HepG2 (cell line): Measurements from ENCODE around the gene ST6GALNAC6. TPM values are rescaled to one million over a fixed set of nuclear protein-coding genes. Genes with fewer than 3 reads are reported as not detected.

Experiments used
- ATAC-seq: fragments of 200-7000 bp; cut with Tn5 transposase; 3 replicates; pipeline ENCODE4 v1.9.1; 2020; ENCODE audit warnings: mild to moderate bottlenecking, moderate library complexity
- BruUV-seq: library from RNA; stranded (reverse); fragments of 400-500 nt; replicated peaks from 2 replicates; lab custom pipeline; 2021; lab: Mats Ljungman, UMichigan
- CTCF ChIA-PET: fragments of 300-600 bp; formaldehyde crosslinking; extraction: SDS; loops from one replicate; lab custom pipeline; 2021; ENCODE audit warnings: low total read pairs, inconsistent platforms, low intra/inter-chr PET ratio; lab: Yijun Ruan, JAX
- POLR2A ChIA-PET: fragments of 350-600 bp; sonication (Branson Sonifier 250); formaldehyde crosslinking; loops from one replicate; lab custom pipeline; 2020; ENCODE audit warnings: antibody characterized with exemption, inconsistent platforms; lab: Yijun Ruan, JAX
- DNase-seq: peaks from one replicate; pipeline ENCODE4 v3.0.0-alpha.2; 2015; ENCODE audit warnings: low spot score
- FAIRE-seq: peaks from 3 replicates; lab custom pipeline; 2011; peaks lifted over from hg19 to GRCh38; lab: Jason Lieb, UNC
- H2AFZ ChIP-seq: one replicate; pipeline ENCODE4 v1.6.1; 2011; ENCODE audit warnings: low read length, inconsistent platforms
- H3K27ac ChIP-seq: fragments of 300-600 bp; 3 replicates; pipeline ENCODE4 v1.8.0; 2011; ENCODE audit warnings: mixed run types, mild to moderate bottlenecking, mixed read lengths, low read length, inconsistent platforms; ENCODE audit not compliant: insufficient read depth; ENCODE audit errors: extremely low read length
- H3K27me3 ChIP-seq, 2 experiments: fragments of 200-600 bp in 1 of 2; 2 replicates in 1 of 2; 3 replicates in 1 of 2; pipeline versions ENCODE4 v1.6.0 to v1.8.0; 2011; ENCODE audit warnings: low read length in 2 of 2, mild to moderate bottlenecking in 2 of 2, moderate library complexity in 2 of 2, inconsistent platforms in 1 of 2; ENCODE audit not compliant: insufficient read depth in 2 of 2, control insufficient read depth in 1 of 2
- H3K36me3 ChIP-seq, 2 experiments: fragments of 200-600 bp in 1 of 2; replicated peaks in 1 of 2; 2 replicates in 1 of 2; 3 replicates in 1 of 2; pipeline versions ENCODE4 v1.5.1 to v1.8.0; 2011; ENCODE audit warnings: low read length in 2 of 2, inconsistent platforms in 1 of 2; ENCODE audit not compliant: insufficient read depth in 2 of 2, control insufficient read depth in 1 of 2
- H3K4me1 ChIP-seq: 2 replicates; pipeline ENCODE4 v1.5.1; 2012; ENCODE audit warnings: low read length, inconsistent platforms; ENCODE audit not compliant: insufficient read depth
- H3K4me2 ChIP-seq: 2 replicates; pipeline ENCODE4 v1.6.0; 2011; ENCODE audit warnings: low read depth, low read length, inconsistent platforms
- H3K4me3 ChIP-seq, 3 experiments: fragments of 200-600 bp in 1 of 3; sonication (generic), shearing (Covaris generic) in 1 of 3; replicated peaks in 1 of 3; 2 replicates each; pipeline ENCODE4 v1.5.1; 2011 to 2016; ENCODE audit warnings: low read length in 3 of 3, inconsistent platforms in 2 of 3, low read depth in 2 of 3, mild to moderate bottlenecking in 2 of 3, control low read depth in 1 of 3, mixed read lengths in 1 of 3; ENCODE audit not compliant: insufficient read depth in 1 of 3
- H3K79me2 ChIP-seq: one replicate; pipeline ENCODE4 v1.6.1; 2011; ENCODE audit warnings: low read length, inconsistent platforms; ENCODE audit not compliant: insufficient read depth
- H3K9ac ChIP-seq: 2 replicates; pipeline ENCODE4 v1.6.0; 2011; ENCODE audit warnings: mild to moderate bottlenecking, low read depth, low read length, inconsistent platforms; ENCODE audit not compliant: insufficient read depth
- H3K9me3 ChIP-seq: 2 replicates; pipeline ENCODE4 v1.5.1; 2012; ENCODE audit warnings: mild to moderate bottlenecking, low read length
- H4K20me1 ChIP-seq: 2 replicates; pipeline ENCODE4 v1.6.0; 2011; ENCODE audit warnings: inconsistent platforms, mild to moderate bottlenecking, low read length, moderate library complexity; ENCODE audit not compliant: insufficient read depth
- BCLAF1 ChIP-seq: fragments of 450-650 bp; IDR thresholded peaks from 2 replicates; pipeline ENCODE4 v1.6.1; 2017; ENCODE audit warnings: mild to moderate bottlenecking
- JUNB ChIP-seq: sonication (generic); formaldehyde crosslinking; IDR thresholded peaks from 2 replicates; pipeline ENCODE4 v1.8.0; 2022; ENCODE audit warnings: missing genetic modification reagents, mild to moderate bottlenecking, borderline replicate concordance
- KMT2A ChIP-seq: sonication (generic); formaldehyde crosslinking; IDR thresholded peaks from 2 replicates; pipeline ENCODE4 v1.4.0; 2020; ENCODE audit warnings: missing genetic modification reagents
- MYC ChIP-seq: sonication (generic); formaldehyde crosslinking; IDR thresholded peaks from 2 replicates; pipeline ENCODE4 v1.9.0; 2021; ENCODE audit warnings: missing genetic modification reagents, borderline replicate concordance
- MZF1 ChIP-seq: sonication (generic); formaldehyde crosslinking; IDR thresholded peaks from 2 replicates; pipeline ENCODE4 v1.8.1; 2023; ENCODE audit warnings: mild to moderate bottlenecking, missing genetic modification reagents, borderline replicate concordance
- NONO ChIP-seq, 2 experiments: fragments of 450-650 bp in 1 of 2; sonication (generic) in 1 of 2; formaldehyde crosslinking in 1 of 2; IDR thresholded peaks in 1 of 2; conservative IDR thresholded peaks in 1 of 2; 2 replicates each; pipeline versions ENCODE4 v1.6.1 to v1.8.0; 2017 to 2022; ENCODE audit warnings: mild to moderate bottlenecking in 1 of 2, missing genetic modification reagents in 1 of 2, moderate library complexity in 1 of 2
- NR2C2 ChIP-seq: sonication (generic); formaldehyde crosslinking; IDR thresholded peaks from 2 replicates; pipeline ENCODE4 v1.4.0; 2020; ENCODE audit warnings: missing genetic modification reagents, mild to moderate bottlenecking, moderate library complexity, borderline replicate concordance
- RNF2 ChIP-seq: fragments of 450-650 bp; conservative IDR thresholded peaks from 2 replicates; pipeline ENCODE4 v1.6.1; 2016; ENCODE audit warnings: low read depth
- SSRP1 ChIP-seq: IDR thresholded peaks from 2 replicates; pipeline ENCODE4 v1.6.1; 2016; ENCODE audit warnings: control low read depth
- ZBTB10 ChIP-seq: sonication (generic); formaldehyde crosslinking; IDR thresholded peaks from 2 replicates; pipeline ENCODE4 v1.4.0; 2020; ENCODE audit warnings: missing genetic modification reagents, borderline replicate concordance
- ZEB1 ChIP-seq: IDR thresholded peaks from 2 replicates; pipeline ENCODE4 v1.6.1; 2012; ENCODE audit warnings: mild to moderate bottlenecking, low read depth, inconsistent platforms; ENCODE audit not compliant: insufficient replicate concordance
- ZNF24 ChIP-seq: fragments of 450-650 bp; IDR thresholded peaks from 2 replicates; pipeline ENCODE4 v1.6.1; 2017; ENCODE audit warnings: antibody characterized with exemption, mild to moderate bottlenecking
- ZNF430 ChIP-seq: sonication (generic); formaldehyde crosslinking; IDR thresholded peaks from 2 replicates; pipeline ENCODE4 v1.9.0; 2021; ENCODE audit warnings: mild to moderate bottlenecking, missing genetic modification reagents
- WGBS: methylation state at CpG from one replicate; pipeline ENCODE4 v1.1.6; 2017; ENCODE audit warnings: low lambda C conversion rate; 5-methylcytosine and 5-hydroxymethylcytosine counted together
- in situ Hi-C: cut with HindIII; loops from 2 replicates; pipeline ENCODE4 v1.10.0; 2017; ENCODE audit warnings: low pct_unique_long_range_greater_than_20kb; ENCODE audit not compliant: extremely low pct_ligation_motif_present
- intact Hi-C: fragments of 100-400 bp; cut with micrococcal nuclease; formaldehyde crosslinking; loops from one replicate; pipeline ENCODE4 v1.10.0; 2022; ENCODE audit not compliant: unreplicated experiment
- polyA plus RNA-seq, 8 experiments: library from polyadenylated mRNA; depleted of rRNA in 3 of 8; stranded (reverse) in 7 of 8; unstranded in 1 of 8; fragments of >200 nt; fragmentation: Illumina TruSeq in 4 of 8; extraction: Trizol in 4 of 8; gene quantifications; 2 replicates each; pipeline versions ENCODE4 v1.2.1 to v1.2.3, GENCODE V29; 2011 to 2016; ENCODE audit warnings: low read depth in 4 of 8, missing spikeins in 1 of 8, mixed read lengths in 1 of 8; ENCODE audit not compliant: insufficient read depth in 1 of 8
- total RNA-seq, 5 experiments: library from RNA; depleted of rRNA; stranded (reverse); fragments of >200 nt; fragmentation: Illumina TruSeq; extraction: Trizol; gene quantifications; 2 replicates each; pipeline ENCODE4 v1.2.3, GENCODE V29; 2016; ENCODE audit warnings: low read depth in 1 of 5
- TF ChIP-seq, protein P1 (sequence below): sonication (generic); formaldehyde crosslinking; IDR thresholded peaks from 2 replicates; pipeline ENCODE4 v1.5.1; 2020; ENCODE audit warnings: mild to moderate bottlenecking, missing genetic modification reagents

The ST6GALNAC6 gene
- total and polyA plus RNA-seq, 2 of the 13 experiments (the other 11 are each of a cell fraction or from before 2014, with no cell fraction given): 18.5 to 65.4 TPM

- no peak overlapping the region for H3K4me2 ChIP-seq
- no peak for FAIRE-seq
- no peaks in the 10 kb centered on the region for H3K27me3 ChIP-seq
- TF ChIP-seq JUNB: 0 out of 2 replicates have a peak, but pooled peaks have one; percentile 15
- TF ChIP-seq RNF2: no peak
- no peak for TF ChIP-seq NR2C2 (CRISPR knock-in tag)
- 0 out of 2 replicates have a peak, but pooled peaks have one; percentile 6 for TF ChIP-seq KMT2A
- 0 out of 2 replicates have a peak, but pooled peaks have one; percentile 13 for TF ChIP-seq MYC (CRISPR knock-in tag)
- TF ChIP-seq MZF1: 0 out of 2 replicates have a peak, but pooled peaks have one; percentile 3
- no peak for TF ChIP-seq NONO (IDR thresholded peaks at IDR 0.05)
- TF ChIP-seq NONO (CRISPR knock-in tag; conservative IDR thresholded peaks at IDR 0.05): peak; percentile 9; the same call in 1 of the 2 replicates
- no peak for TF ChIP-seq ZNF430 (CRISPR knock-in tag)
- TF ChIP-seq, protein P1, sequence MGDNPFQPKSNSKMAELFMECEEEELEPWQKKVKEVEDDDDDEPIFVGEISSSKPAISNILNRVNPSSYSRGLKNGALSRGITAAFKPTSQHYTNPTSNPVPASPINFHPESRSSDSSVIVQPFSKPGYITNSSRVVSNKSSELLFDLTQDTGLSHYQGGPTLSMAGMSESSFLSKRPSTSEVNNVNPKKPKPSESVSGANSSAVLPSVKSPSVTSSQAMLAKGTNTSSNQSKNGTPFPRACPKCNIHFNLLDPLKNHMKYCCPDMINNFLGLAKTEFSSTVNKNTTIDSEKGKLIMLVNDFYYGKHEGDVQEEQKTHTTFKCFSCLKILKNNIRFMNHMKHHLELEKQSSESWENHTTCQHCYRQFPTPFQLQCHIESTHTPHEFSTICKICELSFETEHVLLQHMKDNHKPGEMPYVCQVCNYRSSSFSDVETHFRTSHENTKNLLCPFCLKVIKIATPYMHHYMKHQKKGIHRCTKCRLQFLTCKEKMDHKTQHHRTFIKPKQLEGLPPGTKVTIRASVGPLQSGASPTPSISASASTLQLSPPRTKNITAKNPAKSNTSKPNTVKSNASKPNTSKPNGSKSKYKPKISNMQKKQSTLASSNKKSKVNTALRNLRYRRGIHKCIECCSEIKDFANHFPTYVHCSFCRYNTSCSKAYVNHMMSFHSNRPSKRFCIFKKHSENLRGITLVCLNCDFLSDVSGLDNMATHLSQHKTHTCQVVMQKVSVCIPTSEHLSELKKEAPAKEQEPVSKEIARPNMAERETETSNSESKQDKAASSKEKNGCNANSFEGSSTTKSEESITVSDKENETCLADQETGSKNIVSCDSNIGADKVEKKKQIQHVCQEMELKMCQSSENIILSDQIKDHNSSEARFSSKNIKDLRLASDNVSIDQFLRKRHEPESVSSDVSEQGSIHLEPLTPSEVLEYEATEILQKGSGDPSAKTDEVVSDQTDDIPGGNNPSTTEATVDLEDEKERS: no peak
- TF ChIP-seq SSRP1: 0 out of 2 replicates have a peak, but pooled peaks have one; percentile 9
- TF ChIP-seq ZBTB10 (CRISPR knock-in tag): no peak
- no peak for TF ChIP-seq ZEB1
- TF ChIP-seq ZNF24: no peak
- no peak for TF ChIP-seq BCLAF1
- TF ChIP-seq, all 625 proteins: peak for 6
- peaks cover 7% of the 10 kb centered on the region for H4K20me1 ChIP-seq
- peaks cover 22% of the 10 kb centered on the region for H3K79me2 ChIP-seq
- in situ Hi-C loops: no loop called here
- peaks cover 21 to 58% of the 10 kb centered on the region in 2 experiments; a peak in 4 of 5 replicates for H3K36me3 ChIP-seq
- no peak overlapping the region for H3K27ac ChIP-seq
- ChIA-PET POLR2A (interaction anchor here (1.0 to 1.9 kb wide), 3 partner anchors 9 to 38 kb away, joined by 3 to 6 read pairs (median 3); no protein-coding TSS in a partner anchor), CTCF (interaction anchor here (1.1 to 2.9 kb wide), 4 partner anchors 9 to 92 kb away, joined by 3 to 28 read pairs (median 7); no protein-coding TSS in a partner anchor)
- no peaks in the 10 kb centered on the region for H3K9me3 ChIP-seq
- no peak for DNase-seq
- no peak overlapping the region for H3K4me3 ChIP-seq
- no peak overlapping the region for H2AFZ ChIP-seq
- ATAC-seq: no peak
- no peak overlapping the region for H3K9ac ChIP-seq
- no TSS peak for BruUV-seq
- peaks cover 43% of the 10 kb centered on the region for H3K4me1 ChIP-seq
- intact Hi-C loops: loop anchor here (2.0 to 10.0 kb wide), 3 partner anchors 34 to 172 kb away; no protein-coding TSS in a partner anchor
- WGBS: 96% methylated on average over 9 of the region's 14 CpGs
Measured at GRCh38 chr9:127943011-127943662, 43.7 kb upstream of the ST6GALNAC6 start.
